Measurements from ENCODE around the gene ARSI. TPM values are rescaled to one million over a fixed set of nuclear protein-coding genes. Genes with fewer than 3 reads are reported as not detected.
"Not testable (repeated sequence)": the region's sequence is repeated elsewhere in the genome, so short reads cannot be mapped to it uniquely, and the experiment has no call there.

Gene ARSI
- total RNA-seq, 1 donor from 2014 or later, result not detected

DNA sequence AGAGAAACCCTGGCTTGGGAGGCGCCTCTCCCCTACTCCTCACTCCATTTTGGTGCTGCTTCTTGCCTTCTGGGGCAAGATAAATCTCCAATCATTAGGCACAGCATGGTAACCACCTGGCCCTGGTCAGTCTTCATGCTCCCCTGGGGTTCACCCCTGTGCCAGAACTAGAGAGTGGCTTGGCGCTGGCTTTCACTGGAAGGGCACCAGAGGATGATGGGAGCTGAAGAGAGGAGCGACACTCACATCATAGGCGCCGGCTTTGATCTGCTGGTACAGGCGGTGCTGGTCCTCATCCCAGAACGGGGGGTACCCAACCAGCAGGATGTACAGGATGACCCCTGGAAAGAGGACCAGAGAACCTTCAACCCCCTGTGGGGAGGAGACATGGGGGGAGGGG is 51.2 kb downstream of the ARSI start:
- Mint-ChIP-seq H3K27ac (no peak overlapping the region), H3K36me3 (ENCODE audit: insufficient read depth) (no peaks in the 10 kb centered on the region), H3K4me3 (ENCODE audit: low read depth) (no peak overlapping the region), H3K27me3 (peaks cover 4% of the 10 kb centered on the region), H3K9me3 (ENCODE audit: low read depth) (no peaks in the 10 kb centered on the region), H3K4me1 (ENCODE audit: low read depth) (peaks cover 11% of the 10 kb centered on the region)
- DNase-seq (ENCODE audit: low spot score, unreplicated experiment), result no peak
- TF ChIP-seq, protein P1, sequence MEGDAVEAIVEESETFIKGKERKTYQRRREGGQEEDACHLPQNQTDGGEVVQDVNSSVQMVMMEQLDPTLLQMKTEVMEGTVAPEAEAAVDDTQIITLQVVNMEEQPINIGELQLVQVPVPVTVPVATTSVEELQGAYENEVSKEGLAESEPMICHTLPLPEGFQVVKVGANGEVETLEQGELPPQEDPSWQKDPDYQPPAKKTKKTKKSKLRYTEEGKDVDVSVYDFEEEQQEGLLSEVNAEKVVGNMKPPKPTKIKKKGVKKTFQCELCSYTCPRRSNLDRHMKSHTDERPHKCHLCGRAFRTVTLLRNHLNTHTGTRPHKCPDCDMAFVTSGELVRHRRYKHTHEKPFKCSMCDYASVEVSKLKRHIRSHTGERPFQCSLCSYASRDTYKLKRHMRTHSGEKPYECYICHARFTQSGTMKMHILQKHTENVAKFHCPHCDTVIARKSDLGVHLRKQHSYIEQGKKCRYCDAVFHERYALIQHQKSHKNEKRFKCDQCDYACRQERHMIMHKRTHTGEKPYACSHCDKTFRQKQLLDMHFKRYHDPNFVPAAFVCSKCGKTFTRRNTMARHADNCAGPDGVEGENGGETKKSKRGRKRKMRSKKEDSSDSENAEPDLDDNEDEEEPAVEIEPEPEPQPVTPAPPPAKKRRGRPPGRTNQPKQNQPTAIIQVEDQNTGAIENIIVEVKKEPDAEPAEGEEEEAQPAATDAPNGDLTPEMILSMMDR (IDR thresholded peaks at IDR 0.05; ENCODE audit: unreplicated experiment), result no peak

DNA sequence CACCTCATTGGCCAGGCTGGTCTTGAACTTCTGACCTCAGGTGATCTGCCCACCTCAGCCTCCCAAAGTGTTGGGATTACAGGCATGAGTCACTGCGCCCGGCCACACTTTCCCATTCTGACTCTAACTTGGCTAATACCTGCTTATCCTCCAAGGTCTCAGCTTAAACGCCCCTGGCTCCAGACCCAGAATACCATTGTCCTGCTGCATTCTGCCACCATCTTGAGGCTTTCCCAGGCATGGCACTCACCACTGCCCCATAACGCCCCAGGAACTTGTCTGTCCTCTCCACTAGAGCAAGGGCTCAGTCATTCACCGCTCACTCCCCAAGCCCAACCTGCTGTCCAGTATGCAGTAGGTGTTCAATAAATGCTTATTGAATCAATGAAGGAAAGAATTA is 53.0 kb downstream of the ARSI start:
- Mint-ChIP-seq H3K4me3 (ENCODE audit: low read depth) (no peak overlapping the region), H3K27ac (no peak overlapping the region), H3K27me3 (peaks cover 4% of the 10 kb centered on the region), H3K4me1 (ENCODE audit: low read depth) (peaks cover under 1% of the 10 kb centered on the region), H3K9me3 (ENCODE audit: low read depth) (no peaks in the 10 kb centered on the region), H3K36me3 (ENCODE audit: insufficient read depth) (no peaks in the 10 kb centered on the region)
- DNase-seq (ENCODE audit: low spot score, unreplicated experiment), result no peak
- TF ChIP-seq, protein P1 (IDR thresholded peaks at IDR 0.05; ENCODE audit: unreplicated experiment), result no peak

DNA sequence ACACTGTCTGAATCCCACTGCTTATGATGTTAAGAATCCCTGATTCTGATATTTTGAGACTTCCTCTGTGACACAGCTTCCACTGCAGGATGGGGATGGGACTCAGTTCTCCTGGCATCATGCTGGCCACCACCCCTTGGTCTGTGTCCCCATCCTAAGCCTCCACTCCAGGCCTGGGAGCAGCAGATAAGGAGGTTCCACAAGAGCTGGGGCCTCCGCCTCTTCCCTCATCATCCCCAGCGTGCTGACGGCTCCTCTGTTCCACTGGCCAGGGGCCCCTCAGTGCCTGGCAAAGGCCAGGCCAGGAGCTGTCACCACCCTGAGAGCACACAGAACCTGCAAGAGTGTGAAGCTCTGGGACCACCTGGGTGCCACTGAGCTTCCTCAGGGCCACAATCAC is 53.8 kb downstream of the ARSI start:
- H3K9me3 Mint-ChIP-seq (ENCODE audit: low read depth), result no peaks in the 10 kb centered on the region
- H3K27me3 Mint-ChIP-seq, result peaks cover 8% of the 10 kb centered on the region
- TF ChIP-seq, protein P1 (IDR thresholded peaks at IDR 0.05; ENCODE audit: unreplicated experiment), result no peak
- no peaks in the 10 kb centered on the region for H3K36me3 Mint-ChIP-seq (ENCODE audit: insufficient read depth)
- no peak overlapping the region for H3K27ac Mint-ChIP-seq
- H3K4me3 Mint-ChIP-seq (ENCODE audit: low read depth), result no peak overlapping the region
- DNase-seq (ENCODE audit: low spot score, unreplicated experiment), result no peak
- H3K4me1 Mint-ChIP-seq (ENCODE audit: low read depth), result no peaks in the 10 kb centered on the region

DNA sequence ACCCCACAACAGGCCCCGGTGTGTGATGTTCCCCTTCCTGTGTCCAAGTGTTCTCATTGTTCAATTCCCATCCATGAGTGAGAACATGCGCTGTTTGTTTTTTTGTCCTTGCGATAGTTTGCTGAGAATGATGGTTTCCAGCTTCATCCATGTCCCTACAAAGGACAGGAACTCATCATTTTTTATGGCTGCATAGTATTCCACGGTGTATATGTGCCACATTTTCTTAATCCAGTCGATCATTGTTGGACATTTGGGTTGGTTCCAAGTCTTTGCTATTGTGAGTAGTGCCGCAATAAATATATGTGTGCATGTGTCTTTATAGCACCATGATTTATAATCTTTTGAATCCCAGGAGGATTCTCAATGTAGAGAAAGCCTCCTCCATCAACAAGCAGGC is 54.2 kb downstream of the ARSI start:
- H3K27me3 Mint-ChIP-seq; H3K4me1 Mint-ChIP-seq (ENCODE audit: low read depth); H3K9me3 Mint-ChIP-seq (ENCODE audit: low read depth); H3K4me3 Mint-ChIP-seq (ENCODE audit: low read depth); H3K27ac Mint-ChIP-seq; H3K36me3 Mint-ChIP-seq (ENCODE audit: insufficient read depth); DNase-seq (ENCODE audit: low spot score, unreplicated experiment): not testable (repeated sequence)

DNA sequence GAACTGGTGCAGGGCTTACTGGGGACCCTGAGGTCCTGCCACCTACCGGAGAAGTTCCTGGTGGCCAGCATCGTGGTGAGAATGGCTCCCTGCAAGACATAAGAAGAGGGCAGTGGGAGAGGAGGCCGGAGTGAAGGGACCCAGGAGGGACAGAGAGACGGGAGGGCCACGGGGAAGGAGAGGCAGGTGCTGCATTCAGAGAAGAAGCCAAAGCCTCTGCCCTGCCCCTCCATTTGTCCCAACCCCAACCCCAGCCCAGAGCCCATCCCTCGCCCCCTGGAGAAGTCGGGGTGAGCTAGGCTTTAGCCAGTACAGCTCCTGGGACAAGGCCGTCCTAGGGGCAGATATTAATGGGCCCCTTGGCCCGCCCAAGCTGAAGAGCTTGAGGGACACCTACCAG is 55.0 kb downstream of the ARSI start:
- Mint-ChIP-seq H3K27me3 (peaks cover 9% of the 10 kb centered on the region), H3K36me3 (ENCODE audit: insufficient read depth) (no peaks in the 10 kb centered on the region), H3K4me3 (ENCODE audit: low read depth) (no peak overlapping the region), H3K4me1 (ENCODE audit: low read depth) (no peaks in the 10 kb centered on the region), H3K27ac (no peak overlapping the region), H3K9me3 (ENCODE audit: low read depth) (no peaks in the 10 kb centered on the region)
- TF ChIP-seq, protein P1 (IDR thresholded peaks at IDR 0.05; ENCODE audit: unreplicated experiment), result no peak
- no peak for DNase-seq (ENCODE audit: low spot score, unreplicated experiment)

DNA sequence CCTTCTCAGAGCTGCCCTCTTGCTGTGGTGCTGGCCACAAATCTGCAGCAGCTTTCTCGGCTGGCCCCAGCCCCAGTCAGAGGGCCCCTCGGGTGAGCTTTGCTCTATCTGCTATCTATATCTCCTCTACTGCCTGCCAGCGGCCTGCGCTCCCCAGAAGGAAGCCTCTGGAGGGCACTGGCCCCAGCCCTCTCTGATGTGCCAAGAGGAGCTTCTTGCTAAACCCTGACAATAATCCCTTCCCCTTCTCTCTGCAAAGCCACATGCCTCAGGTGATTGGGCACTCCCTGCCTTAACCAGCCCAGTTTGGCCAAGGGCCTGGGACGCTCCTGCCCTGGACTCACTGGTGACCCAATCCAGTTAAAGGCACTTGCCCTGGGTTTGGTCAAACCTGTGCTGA is 55.9 kb downstream of the ARSI start:
- Mint-ChIP-seq H3K27me3 (peaks cover 13% of the 10 kb centered on the region), H3K27ac (no peak overlapping the region)
- no peak for DNase-seq (ENCODE audit: low spot score, unreplicated experiment)

More for the DNA sequence above, 55.9 kb downstream of the ARSI start:
- no peaks in the 10 kb centered on the region for H3K9me3 Mint-ChIP-seq (ENCODE audit: low read depth)
- no peaks in the 10 kb centered on the region for H3K4me1 Mint-ChIP-seq (ENCODE audit: low read depth)
- H3K36me3 Mint-ChIP-seq (ENCODE audit: insufficient read depth), result no peaks in the 10 kb centered on the region
- TF ChIP-seq, protein P1 (IDR thresholded peaks at IDR 0.05; ENCODE audit: unreplicated experiment), result no peak
- no peak overlapping the region for H3K4me3 Mint-ChIP-seq (ENCODE audit: low read depth)

All from progenitor cell of endocrine pancreas (in vitro differentiated cells).